Vagina (tissue), 2 donors: ENCODE results near the gene NFIA. TPM values are rescaled to one million over a fixed set of nuclear protein-coding genes. Genes with fewer than 3 reads are reported as not detected.
A peak's percentile ranks its signal among the peaks of the same experiment; 100 is the strongest.

Experiments
- DNase-seq, 2 donors: peaks; one replicate each; pipeline ENCODE4 v3.0.0-alpha.2; 2017; ENCODE audit errors: extremely low spot score in 2 of 2
- H3K27ac ChIP-seq: fragments of 200-600 bp; sonication (generic); one replicate; pipeline ENCODE4 v1.5.1; 2019
- H3K27me3 ChIP-seq: fragments of 200-600 bp; sonication (generic); one replicate; pipeline ENCODE4 v1.5.1; 2019
- H3K36me3 ChIP-seq, 2 donors: fragments of 200-600 bp; sonication (generic); one replicate each; pipeline ENCODE4 v1.5.1; 2017 to 2019
- H3K4me1 ChIP-seq: fragments of 200-600 bp; sonication (generic); one replicate; pipeline ENCODE4 v1.5.1; 2019
- H3K4me3 ChIP-seq, 2 donors: fragments of 200-600 bp; sonication (generic); 1 replicate in 1 of 2; 2 replicates in 1 of 2; pipeline ENCODE4 v1.5.1; 2016 to 2019
- H3K9me3 ChIP-seq: fragments of 200-600 bp; sonication (generic); one replicate; pipeline ENCODE4 v1.5.1; 2019
- CTCF ChIP-seq, 3 experiments: fragments of 450-650 bp in 2 of 3; fragments of 200-600 bp in 1 of 3; sonication (generic) in 1 of 3; IDR thresholded peaks; one replicate each; pipeline ENCODE4 v1.5.1; 2017 to 2019; ENCODE audit warnings: antibody characterized with exemption in 3 of 3, mild to moderate bottlenecking in 2 of 3, moderate library complexity in 2 of 3
- POLR2A ChIP-seq, 2 donors: fragments of 450-650 bp; IDR thresholded peaks; one replicate each; pipeline ENCODE4 v1.6.1; 2017; ENCODE audit warnings: antibody characterized with exemption in 2 of 2, mild to moderate bottlenecking in 2 of 2, moderate library complexity in 2 of 2
- POLR2AphosphoS5 ChIP-seq, 2 donors: sonication (generic); formaldehyde crosslinking; IDR thresholded peaks; one replicate each; pipeline ENCODE4 v1.9.0; 2017; ENCODE audit warnings: antibody characterized with exemption in 2 of 2, mild to moderate bottlenecking in 2 of 2, low read depth in 1 of 2; ENCODE audit not compliant: insufficient read depth in 1 of 2
- intact Hi-C: fragments of 100-400 bp; cut with DNase I; formaldehyde crosslinking; loops from one replicate; pipeline ENCODE4 v1.15.1; 2023
- total RNA-seq: library from RNA; depleted of rRNA; stranded (reverse); fragments of >200 nt; gene quantifications from one replicate; pipeline ENCODE4 v1.2.3, GENCODE V29; 2016

NFIA gene
- total RNA-seq, 1 donor from 2014 or later, result 59.2 TPM

- no peak for DNase-seq
- Histone ChIP-seq H3K36me3 (no peaks in the 10 kb centered on the region), H3K27me3 (no peaks in the 10 kb centered on the region), H3K9me3 (no peaks in the 10 kb centered on the region), H3K27ac (no peak overlapping the region), H3K4me3 (no peak overlapping the region), H3K4me1 (peaks cover 66% of the 10 kb centered on the region)
- TF ChIP-seq POLR2A (IDR thresholded peaks at IDR 0.05), result no peak
- no peak for TF ChIP-seq CTCF (IDR thresholded peaks at IDR 0.05)
- no peak for TF ChIP-seq POLR2AphosphoS5 (IDR thresholded peaks at IDR 0.05; ENCODE audit: insufficient read depth in 1 of 2, low read depth in 1 of 2)
- intact Hi-C loops, result no loop called here
Observed at GRCh38 chr1:61152469-61153105, 70.2 kb downstream of the NFIA start.

- intact Hi-C loops, result no loop called here
Observed at GRCh38 chr1:61156576-61157467, 74.5 kb downstream of the NFIA start.

GRCh38 chr1:61157468-61157987 lies 75.2 kb downstream of the NFIA start:
- H3K27ac ChIP-seq, result peak overlapping the region; percentile 26
- intact Hi-C loops, result no loop called here
- no peak for DNase-seq
- peaks cover 53% of the 10 kb centered on the region for H3K4me1 ChIP-seq
- no peaks in the 10 kb centered on the region for H3K27me3 ChIP-seq
- H3K9me3 ChIP-seq, result no peaks in the 10 kb centered on the region
- TF ChIP-seq POLR2AphosphoS5 (IDR thresholded peaks at IDR 0.05; ENCODE audit: insufficient read depth in 1 of 2, low read depth in 1 of 2), result no peak
- no peak for TF ChIP-seq POLR2A (IDR thresholded peaks at IDR 0.05)
- no peak for TF ChIP-seq CTCF (IDR thresholded peaks at IDR 0.05)
- H3K4me3 ChIP-seq, result no peak overlapping the region
- no peaks in the 10 kb centered on the region for H3K36me3 ChIP-seq

More at GRCh38 chr1:61156576-61157467, 74.5 kb downstream of the NFIA start:
- Histone ChIP-seq H3K4me1 (peaks cover 60% of the 10 kb centered on the region), H3K27me3 (no peaks in the 10 kb centered on the region), H3K9me3 (no peaks in the 10 kb centered on the region), H3K36me3 (no peaks in the 10 kb centered on the region), H3K27ac (peak overlapping the region; percentile 26), H3K4me3 (no peak overlapping the region)
- no peak for DNase-seq
- TF ChIP-seq POLR2A (IDR thresholded peaks at IDR 0.05), result no peak

GRCh38 chr1:61158591-61158990 lies 76.2 kb downstream of the NFIA start:
- TF ChIP-seq POLR2AphosphoS5 (IDR thresholded peaks at IDR 0.05; ENCODE audit: insufficient read depth in 1 of 2, low read depth in 1 of 2) (no peak), POLR2A (IDR thresholded peaks at IDR 0.05) (no peak), CTCF (IDR thresholded peaks at IDR 0.05) (no peak)
- Histone ChIP-seq H3K4me3 (no peak overlapping the region), H3K27ac (peak overlapping the region; percentile 2), H3K36me3 (no peaks in the 10 kb centered on the region), H3K4me1 (peaks cover 45% of the 10 kb centered on the region), H3K9me3 (no peaks in the 10 kb centered on the region), H3K27me3 (no peaks in the 10 kb centered on the region)
- DNase-seq, result no peak
- intact Hi-C loops, result no loop called here

- H3K27me3 ChIP-seq, result no peaks in the 10 kb centered on the region
- H3K27ac ChIP-seq, result no peak overlapping the region
- no peaks in the 10 kb centered on the region for H3K9me3 ChIP-seq
- intact Hi-C loops, result no loop called here
- no peak for TF ChIP-seq POLR2A (IDR thresholded peaks at IDR 0.05)
- TF ChIP-seq CTCF (IDR thresholded peaks at IDR 0.05), result no peak
- no peak for TF ChIP-seq POLR2AphosphoS5 (IDR thresholded peaks at IDR 0.05; ENCODE audit: insufficient read depth in 1 of 2, low read depth in 1 of 2)
- no peak for DNase-seq
- peaks cover 50% of the 10 kb centered on the region for H3K4me1 ChIP-seq
- no peak overlapping the region for H3K4me3 ChIP-seq
- no peaks in the 10 kb centered on the region for H3K36me3 ChIP-seq
Observed at GRCh38 chr1:61160526-61160925, 78.2 kb downstream of the NFIA start.
